ENCODE results near the gene PLAC9.
"Not testable (repeated sequence)": the region's sequence is repeated elsewhere in the genome, so short reads cannot be mapped to it uniquely, and the experiment has no call there.

Gene PLAC9, protein sequence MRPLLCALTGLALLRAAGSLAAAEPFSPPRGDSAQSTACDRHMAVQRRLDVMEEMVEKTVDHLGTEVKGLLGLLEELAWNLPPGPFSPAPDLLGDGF

DNA sequence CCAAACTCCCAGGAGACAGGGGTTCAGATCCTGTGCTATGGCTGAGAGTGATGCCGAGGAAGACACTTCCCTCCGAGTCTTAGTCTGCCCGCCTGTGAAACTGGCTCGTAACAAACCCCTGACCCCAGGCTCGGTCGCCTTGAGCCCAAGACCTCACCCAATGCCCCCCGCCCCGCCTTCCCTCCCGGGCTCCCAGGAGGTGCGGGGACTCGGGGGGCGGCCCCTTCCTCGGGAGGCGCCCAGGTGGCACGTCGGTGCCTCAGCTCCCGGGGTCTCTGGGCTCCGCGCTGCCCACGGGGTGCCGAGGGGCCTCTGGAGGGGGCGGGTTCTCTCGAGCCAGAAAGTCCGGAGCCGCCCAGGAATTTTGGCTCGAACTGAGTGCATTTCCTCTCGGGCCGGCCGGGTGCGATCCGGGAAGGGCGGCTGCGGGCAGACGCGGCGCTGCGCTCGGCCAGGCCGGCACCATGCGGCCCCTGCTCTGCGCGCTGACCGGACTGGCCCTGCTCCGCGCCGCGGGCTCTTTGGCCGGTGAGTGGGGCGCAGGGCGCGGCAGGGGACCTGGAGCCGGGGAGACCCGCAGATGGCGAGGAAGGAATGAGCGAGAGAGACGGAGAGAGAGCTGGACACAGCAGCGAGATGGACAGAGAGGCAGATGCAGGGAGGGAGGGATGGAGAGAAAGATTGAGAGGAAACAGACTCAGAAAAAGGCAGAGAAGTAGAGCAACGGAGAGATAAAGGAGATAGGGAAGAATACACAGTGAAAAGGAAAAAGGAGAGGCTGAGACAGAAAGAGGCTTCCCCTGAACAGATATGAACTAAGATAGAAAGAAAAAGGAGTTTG, at the start of gene PLAC9:
PLAC9 (plus strand) TSS at position 432 of the 841 bp plus-strand sequence; CDS start at position 465, 33 bp downstream.
- no peak for DNase-seq (ENCODE audit: low spot score)

DNA sequence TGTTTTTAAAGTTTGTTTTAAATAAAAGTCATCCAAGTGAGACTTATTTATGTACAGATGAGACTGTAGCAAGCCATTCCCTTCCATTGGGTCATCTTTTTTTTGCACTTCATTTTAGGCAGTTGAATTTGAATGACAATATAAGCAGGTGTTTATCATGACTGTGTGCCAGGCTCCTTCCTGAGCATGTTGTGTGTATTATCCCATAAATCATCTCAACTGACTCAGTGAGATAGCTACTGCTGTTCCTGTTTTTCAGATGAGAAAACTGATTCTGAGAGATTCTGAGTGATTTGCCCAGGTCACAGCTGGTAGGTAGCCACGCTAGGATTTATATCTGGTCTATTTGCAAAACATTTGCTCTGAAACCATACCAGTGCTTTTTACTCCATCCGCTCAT, 42.4 kb upstream of the PLAC9 start:
- DNase-seq (ENCODE audit: low spot score) = no peak

DNA sequence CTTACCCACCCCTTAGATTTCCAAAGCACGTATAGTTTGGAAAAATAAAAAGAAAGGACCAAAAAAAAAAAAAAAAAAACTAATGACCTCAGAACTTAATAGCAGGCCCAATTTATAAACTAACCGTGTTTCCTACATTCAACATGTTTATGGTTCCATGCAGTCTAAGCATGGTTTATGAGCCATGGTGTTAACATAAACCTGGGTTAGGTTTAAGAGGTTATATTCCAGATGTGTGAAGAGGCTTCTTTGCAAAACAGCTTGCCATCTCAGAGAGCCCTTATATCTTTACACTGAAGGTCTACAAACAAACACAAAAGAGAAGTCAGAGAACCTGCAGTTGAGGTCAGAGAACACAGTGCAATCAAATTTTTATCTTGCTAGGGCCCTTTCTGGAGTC, 38.3 kb upstream of the PLAC9 start:
- no peak for DNase-seq (ENCODE audit: low spot score)

DNA sequence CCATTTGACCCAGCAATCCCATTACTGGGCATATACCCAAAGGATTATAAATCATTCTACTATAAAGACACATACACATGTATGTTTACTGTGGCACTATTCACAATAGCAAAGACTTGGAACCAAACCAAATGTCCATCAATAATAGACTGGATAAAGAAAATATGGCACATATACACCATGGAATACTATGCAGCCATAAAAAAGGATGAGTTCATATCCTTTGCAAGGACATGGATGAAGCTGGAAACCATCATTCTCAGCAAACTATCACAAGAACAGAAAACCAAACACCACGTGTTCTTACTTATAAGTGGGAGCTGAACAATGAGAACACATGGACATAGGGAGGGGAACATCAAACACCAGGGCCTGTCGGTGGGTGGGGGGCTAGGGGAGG, 34.3 kb upstream of the PLAC9 start:
- not testable (repeated sequence) for DNase-seq (ENCODE audit: low spot score)

DNA sequence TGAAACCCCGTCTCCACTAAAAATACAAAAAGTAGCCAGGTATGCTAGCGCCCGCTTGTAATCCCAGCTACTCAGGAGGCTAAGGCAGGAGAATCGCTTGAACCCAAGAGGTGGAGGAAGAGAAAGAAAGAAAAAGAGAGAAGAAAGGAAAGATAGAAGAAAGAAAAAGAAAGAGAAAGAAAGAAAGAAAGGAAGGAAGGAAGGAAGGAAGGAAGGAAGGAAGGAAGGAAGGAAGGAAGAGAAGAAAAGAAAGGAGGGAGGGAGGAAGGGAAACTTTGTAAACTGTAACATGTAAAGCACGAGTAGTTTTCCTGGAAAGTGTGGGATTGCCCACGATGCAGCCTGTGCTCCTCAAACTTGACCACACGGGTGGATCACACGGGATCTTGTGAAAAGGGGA, 33.2 kb upstream of the PLAC9 start:
- not testable (repeated sequence) for DNase-seq (ENCODE audit: low spot score)

DNA sequence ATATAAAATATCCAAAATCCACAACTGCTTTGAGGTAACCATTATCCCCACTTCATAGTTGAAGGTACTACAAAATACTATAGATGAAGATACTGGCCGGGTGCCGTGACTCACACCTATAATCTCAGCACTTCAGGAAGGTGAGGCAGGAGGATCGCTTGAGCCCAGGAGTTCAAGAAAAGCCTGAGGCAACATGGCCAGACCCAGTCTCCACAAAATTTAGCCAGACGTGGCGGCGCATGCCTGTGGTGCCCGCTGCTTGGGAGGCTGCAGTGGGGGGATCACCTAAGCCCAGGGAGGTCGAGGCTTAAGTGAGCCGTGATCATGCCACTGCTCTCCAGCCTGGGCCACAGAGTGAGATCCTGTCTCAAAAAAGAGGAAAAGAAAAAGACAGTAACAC, 32.4 kb upstream of the PLAC9 start:
- no peak for DNase-seq (ENCODE audit: low spot score)

DNA sequence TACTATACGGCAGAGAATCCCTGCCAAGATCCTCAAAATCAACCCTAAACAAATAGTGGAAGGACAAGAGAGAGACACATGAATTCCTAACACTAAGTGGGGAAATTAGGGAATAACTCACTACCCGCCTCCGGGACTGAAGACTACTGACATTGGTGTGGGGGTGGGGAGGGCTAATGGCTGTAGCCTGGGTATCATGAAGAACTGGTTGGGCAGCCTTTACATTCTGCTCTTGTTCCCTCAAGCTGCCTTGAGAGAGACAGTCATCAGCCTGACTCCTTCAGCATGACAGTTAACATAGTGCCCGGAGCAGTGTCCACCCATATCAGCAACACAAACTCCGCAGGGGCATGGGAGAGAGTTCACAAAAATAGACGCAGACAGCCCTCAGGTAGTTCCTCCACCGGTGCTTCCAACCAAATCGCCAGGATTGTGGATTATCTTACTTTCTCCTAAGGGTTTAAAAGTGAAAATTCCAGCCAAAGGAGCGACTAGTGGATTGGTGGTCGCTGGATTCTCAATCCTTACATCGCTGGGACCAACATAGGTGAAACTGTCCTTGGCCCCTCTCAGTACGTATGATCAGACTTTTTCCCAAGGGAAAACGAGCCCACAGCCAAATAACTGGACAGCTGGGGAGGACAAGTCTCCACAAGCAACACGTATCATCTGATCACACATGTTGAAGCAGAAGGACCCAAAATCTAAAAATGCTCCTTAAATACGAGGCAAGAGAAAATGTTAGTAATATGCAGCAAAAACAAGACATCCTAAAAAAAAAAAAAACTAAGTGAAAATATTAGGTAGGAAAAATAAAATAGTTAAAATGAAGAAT, 31.5 kb upstream of the PLAC9 start:
- no peak for DNase-seq (ENCODE audit: low spot score)

DNA sequence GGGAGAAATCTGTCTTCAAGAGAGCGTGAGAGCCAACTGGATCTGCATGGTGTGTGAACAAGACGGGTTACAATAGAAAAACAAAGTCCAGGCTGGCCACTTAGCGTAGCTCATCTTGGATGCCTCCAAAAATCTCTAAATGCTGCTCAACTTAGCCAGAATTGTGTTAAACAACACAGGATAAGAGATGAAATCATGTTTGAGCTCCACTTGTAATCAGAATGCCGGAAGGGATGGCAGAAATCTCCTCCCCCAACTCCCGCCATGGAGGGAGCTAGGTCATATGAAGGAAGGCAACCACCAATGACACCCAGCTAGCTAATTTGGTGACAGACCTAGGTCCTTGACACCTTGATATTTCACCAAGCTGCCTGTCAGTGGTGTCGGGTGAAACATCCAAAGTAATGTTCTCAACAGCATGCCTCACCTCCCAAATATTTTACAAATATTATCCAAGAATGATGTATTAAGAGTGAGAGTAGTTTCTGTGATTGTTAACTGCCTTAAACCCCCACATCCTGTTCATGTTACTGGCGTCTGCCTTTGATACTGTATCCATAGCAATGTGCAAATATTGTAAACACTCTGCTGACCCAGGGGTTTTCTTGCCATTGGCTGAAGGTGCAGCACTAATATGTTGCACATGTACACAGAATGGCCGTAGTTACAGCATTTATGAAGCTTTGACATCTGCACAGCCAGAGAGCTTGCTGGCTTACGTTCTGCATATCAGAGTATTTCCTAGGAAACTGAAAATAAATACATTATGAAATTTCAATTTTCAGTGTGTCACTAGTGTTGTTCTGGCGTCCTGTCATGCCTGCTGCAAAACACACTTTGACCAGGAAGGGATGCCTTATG, 28.2 kb upstream of the PLAC9 start:
- peak; percentile 31 for DNase-seq (ENCODE audit: low spot score)

DNA sequence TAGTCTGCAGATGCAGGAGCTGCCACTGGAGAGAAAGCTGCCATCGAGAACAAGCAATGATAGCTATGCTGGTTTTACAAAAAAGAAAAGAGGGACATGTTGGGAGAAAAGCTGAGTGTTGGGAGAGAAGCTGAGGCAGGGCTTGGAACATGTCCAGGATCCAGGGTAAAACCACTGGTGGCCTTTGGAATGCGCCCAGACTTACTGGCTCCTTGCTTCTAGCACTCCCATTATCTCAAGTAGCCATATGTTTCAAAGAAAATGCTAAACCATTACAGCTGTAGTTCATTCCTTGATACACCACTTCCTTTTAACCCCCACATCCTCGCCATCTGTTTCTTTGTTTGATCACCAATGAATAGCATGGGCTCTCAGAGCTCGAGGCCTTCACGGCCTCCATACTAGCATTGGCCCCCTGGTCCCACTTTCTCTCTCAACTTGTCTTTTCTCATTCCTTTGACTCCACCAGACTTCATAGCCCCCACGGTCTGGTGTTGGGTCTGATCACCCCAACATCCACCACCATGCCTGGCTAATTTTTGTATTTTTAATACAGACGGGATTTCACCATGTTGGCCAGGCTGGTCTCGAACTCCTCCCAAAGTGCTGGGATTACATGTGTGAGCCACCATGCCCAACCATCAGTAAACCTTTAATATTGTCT, 23.8 kb upstream of the PLAC9 start:
- no peak for DNase-seq (ENCODE audit: low spot score)

DNA sequence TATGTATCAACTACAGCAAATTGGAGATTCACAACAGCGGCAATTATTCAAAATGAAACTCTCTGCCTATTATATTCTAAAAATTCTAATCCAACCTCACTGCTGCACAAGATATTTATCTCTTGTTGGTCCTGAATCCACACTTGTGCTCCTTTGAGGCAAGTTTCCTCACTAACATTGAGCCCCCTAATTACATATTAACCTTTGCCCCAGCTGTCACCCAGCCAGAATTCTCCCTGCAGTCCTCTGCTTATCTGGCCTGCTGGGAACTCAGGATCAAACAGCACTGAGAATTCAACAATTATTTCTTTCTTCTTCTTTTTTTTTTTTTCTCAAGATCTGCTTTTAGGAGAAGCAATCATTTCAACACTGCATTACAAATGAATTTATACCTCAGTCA, 21.5 kb upstream of the PLAC9 start:
- no peak for DNase-seq (ENCODE audit: low spot score)

DNA sequence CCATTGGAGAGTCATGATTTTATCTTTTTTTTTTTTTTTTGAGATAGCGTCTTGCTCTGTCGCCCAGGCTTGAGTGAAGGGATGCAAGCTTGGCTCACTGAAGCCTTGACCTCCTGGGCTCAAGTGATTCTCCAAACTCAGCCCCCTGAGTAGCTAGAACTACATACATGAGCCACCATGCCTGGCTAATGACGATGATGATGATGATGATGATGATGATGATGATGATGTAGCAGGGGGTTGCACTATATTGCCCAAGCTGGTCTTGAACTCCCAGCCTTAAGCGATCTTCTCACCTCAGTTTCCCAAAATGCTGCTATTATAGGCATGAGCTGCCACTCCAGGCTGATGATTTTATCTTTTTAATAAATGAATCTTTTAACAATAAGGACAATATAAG, 13.9 kb upstream of the PLAC9 start:
- no peak for DNase-seq (ENCODE audit: low spot score)

DNA sequence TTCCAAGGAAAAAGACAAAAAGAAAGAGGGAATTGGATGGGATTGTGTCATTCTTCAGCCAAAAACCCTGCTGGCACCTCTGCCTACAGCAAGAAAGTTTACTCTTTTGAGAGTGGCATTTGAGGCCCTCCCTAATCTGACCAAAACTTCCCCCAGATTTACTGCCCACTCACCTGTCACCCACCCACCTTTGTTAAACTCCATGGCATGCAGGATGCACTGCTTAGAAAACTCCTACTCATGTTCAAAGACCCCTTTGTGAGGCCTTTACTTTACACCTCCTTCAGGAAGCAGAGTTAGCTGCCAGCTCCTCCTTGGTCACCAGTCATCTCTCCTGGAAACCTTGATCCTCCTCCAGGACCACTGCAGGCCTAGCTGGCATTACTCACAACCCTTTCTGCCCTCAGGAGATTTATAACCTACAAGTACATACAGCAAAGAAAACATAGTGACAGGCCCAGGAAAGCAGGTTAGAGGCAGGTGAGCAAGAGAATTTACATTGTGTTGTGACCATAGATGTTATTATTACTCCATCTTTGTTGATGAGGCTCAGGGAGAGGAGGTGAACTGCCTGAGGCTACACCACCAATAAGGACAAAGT, 10.3 kb upstream of the PLAC9 start:
- DNase-seq (ENCODE audit: low spot score) = no peak

DNA sequence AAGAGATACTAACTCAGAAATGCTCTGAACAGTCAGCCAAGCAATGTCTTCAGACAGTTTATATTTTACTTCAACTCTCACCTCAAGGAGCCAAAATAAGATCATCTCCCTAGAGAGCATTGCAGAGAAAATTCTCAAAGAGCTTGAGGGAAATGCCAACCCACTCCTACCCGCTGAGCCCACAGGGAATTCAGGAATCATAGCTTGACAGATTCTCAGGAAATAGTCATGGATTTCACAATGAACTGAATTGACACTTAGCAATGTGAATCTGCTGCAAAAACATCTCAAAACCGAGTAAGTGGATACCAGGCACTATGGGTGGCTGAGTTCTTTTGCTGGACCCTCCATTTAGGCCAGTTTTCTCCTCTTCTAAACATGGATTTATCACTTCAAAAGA, 9.8 kb upstream of the PLAC9 start:
- DNase-seq (ENCODE audit: low spot score) = no peak

DNA sequence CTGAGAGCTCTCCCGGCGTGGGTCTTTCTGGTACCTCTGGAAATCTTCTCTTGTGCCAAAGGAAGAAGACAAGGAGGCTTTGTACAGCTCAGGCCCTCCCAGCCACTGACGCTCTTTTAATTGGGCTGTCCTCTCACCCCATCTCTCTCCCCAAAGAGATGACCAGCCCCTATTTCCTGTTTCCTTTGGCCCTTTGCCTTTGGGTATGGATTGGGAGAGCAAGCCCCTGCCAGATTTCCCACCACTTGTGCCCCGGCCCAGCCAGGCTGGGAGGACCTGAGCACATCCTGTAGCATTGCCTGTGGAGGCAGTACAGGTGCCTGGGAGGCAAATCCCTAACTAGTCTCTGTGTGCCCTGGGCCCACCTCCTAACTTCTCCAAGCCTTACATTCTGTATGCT, 5.7 kb upstream of the PLAC9 start:
- DNase-seq (ENCODE audit: low spot score) = no peak

DNA sequence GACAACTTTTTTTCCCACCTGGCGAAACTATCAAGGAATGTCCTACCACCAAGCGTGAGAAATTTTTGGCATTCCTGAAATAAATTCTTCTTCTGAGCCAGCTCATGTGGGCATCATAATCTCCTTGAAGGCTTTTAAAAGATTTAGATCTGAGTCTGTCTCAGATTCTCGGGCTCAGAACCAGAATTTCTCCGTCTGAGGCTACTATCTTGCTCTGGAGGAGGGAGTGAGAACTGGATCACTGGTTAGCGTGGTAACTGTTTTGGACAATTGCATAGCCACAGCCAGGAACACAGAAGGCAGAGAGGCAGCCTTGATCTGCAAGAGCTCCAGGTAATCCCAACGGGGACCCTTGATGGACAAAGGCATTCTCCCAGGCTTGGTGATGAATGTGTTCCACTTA, 1.0 kb upstream of the PLAC9 start:
- DNase-seq (ENCODE audit: low spot score) = no peak

DNA sequence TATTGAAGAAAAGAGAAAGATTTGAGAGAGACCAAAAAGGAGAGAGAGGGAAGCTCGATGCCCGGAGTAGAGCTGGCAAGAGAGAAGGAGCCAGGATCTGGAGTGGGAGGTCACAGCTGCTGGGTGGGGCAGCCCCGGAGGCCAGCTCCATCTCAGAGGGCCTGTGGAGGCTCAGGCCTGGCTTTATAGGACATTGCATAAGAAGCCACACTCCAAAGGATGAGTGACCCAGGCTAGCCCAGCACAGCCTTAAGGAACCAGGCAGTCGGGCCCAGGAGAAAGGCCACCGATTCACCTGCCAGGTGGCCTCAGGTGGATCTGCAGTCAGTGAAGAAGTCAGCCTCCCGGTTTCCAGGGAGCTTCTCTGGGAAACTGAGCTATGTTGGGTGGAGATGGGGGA, 676 bp downstream of the PLAC9 start:
- no peak for DNase-seq (ENCODE audit: low spot score)

DNA sequence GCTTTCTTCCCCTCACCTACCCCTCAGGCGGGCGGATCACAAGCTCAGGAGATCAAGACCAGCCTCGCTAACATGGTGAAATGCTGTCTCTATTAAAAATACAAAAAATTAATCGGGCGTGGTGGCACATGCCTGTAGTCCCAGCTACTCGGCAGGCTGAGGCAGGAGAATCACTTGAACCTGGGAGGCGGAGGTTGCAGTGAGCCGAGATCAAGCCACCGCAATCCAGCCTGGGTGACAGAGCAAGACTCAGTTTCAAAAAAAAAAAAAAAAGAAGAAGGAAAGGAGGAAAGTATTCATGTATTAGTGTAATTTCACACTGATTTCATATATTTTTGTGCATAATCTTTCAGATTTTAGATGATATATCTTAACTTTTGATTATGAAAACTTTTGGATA, 1.2 kb downstream of the PLAC9 start:
- DNase-seq (ENCODE audit: low spot score) = not testable (repeated sequence)

DNA sequence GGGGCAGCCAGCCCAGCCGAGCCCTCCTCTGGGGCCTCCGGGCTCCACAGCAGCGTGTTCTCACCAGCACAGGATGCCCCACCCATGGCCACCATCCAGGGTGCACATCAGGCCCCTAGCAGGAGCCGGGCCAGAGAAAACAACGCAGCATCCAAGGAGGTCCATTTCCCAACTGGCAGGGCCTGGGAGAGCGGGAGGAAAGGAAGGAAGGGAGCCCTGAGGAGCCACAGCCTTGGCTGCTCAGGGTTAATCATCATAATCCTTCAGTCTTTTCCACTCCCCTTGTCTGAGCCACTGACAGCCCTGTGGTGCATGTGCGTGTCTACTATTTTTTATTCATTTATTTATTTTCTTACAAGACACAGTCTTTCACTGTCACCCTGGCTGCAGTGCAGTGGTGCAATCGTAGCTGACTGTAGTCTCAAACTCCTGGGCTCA, 3.6 kb downstream of the PLAC9 start:
- DNase-seq (ENCODE audit: low spot score) = no peak

DNA sequence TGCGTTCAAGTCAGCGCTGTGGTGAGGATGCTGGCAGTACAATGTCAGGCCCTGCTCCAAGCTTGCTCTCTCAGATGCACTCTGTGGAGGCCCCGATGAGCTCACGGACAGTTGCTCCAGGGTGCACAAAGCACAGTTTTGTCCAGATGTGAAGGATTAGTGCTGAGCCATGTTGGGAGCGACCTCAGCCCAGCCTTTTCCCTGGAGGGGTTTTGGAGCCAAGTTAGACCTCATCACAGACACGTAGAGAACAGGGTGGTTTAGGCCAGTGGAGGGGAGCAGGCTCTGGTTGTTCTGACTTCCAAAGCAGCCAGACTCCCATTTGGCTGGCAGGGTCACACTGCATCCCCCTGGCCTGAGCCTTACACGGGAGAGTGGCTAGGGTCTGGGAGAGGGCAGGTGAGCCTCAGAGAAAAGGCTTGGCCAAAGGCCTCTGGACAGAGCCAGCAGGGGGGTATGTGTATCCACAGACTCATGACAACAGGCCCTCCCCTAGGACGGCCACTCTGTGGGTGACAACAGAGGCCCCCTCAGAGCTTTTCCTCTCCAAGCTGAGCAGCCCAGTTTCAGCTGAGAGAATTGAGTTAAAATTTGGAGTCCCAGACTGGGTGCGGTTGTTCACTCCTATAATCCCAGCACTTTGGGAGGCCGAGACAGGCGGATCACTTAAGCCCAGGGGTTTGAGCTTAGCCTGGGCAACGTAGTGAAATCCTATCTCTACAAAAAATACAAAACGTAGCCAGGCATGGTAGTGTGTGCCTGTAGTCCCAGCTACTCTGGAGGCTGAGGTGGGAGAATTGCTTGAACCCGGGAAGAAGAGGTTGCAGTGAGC, 4.7 kb downstream of the PLAC9 start:
- no peak for DNase-seq (ENCODE audit: low spot score)

DNA sequence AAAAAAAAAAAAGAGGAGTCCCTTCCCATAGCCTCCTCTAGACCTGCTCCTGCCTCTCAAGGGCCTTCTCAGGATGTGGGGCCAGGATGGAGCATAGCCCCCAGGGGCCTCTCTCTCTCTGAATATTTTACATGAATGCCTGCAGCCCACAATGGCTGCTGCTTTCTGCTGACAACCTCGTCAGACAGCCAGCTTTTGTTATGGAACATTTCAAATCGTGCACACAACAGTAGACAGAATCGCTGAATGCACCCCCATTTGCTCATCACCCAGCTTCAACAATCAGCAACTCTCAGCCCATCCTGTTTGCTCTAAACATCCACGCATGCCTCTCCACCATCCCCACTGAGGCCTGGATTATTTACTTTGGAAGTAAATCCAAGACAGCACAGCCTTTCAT, 5.4 kb downstream of the PLAC9 start:
- no peak for DNase-seq (ENCODE audit: low spot score)
